ENCODE results near the gene BRINP3.

BRINP3 gene

DNA sequence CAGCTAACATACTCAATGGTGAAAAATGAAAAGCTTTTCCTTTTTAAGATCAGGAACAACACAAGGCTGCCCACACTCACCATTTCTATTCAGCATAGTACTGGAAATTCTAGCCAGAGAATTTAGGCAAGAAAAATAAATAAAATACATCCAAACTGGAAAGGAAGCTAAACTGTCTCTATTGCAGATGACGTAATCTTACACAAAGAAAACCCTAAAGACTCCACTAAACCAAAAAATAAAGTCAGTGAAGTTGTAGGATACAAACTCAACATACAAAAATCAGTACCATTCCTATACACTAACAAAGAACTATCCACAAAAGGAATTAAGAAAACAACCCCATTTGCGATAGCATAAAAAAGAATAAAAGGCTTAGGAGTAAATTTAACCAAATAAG is 181.2 kb downstream of the BRINP3 start:
- TF ChIP-seq CTCF (IDR thresholded peaks at IDR 0.05; ENCODE audit: extremely low read depth, insufficient read depth, missing control alignments): no peak
- in situ Hi-C loops (cut with MboI; ENCODE audit: low pct_unique_long_range_greater_than_20kb, low sequenced_read_pairs, unreplicated experiment): no loop called here

DNA sequence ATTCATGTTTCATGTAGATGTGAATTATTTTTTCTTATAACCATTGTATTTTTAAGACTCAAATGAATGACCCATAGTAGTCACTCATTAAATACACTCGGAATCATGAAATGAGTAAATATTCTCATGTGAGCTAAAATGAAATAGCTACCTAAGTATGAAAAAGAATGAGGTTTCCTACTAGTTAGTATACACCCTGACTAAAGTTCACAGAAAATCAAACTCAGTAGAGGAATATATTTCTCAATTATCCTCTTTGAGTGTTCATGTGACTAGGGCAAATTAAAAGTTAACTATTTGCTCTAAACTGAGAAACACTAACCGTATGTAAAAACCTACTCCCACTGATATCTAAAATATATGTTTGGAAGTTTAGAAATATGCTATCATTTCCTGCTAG is 187.8 kb downstream of the BRINP3 start:
- no peak for TF ChIP-seq CTCF (IDR thresholded peaks at IDR 0.05; ENCODE audit: extremely low read depth, insufficient read depth, missing control alignments)
- no peak for DNase-seq (ENCODE audit: low spot score)
- in situ Hi-C loops (cut with MboI; ENCODE audit: low pct_unique_long_range_greater_than_20kb, low sequenced_read_pairs, unreplicated experiment): no loop called here

More for the DNA sequence above, 181.2 kb downstream of the BRINP3 start:
- DNase-seq (ENCODE audit: low spot score): no peak

DNA sequence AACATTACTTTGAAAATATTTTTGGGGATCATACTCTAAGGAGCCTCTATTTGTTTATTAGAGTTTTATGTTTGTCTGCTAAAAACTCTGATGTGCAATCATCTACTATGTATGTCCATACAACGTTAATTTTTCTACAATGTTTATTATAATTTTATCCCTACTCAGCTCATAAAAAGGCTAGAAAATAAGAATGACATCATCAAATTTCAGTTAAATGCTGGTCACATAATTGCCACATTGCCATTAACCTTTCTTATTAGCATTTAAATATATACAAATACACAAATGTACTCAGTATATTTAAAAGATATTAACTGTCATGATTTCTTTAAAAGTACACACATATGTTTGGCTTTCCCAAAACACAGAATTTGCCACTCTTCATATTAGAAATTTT is 191.6 kb downstream of the BRINP3 start:
- no peak for TF ChIP-seq CTCF (IDR thresholded peaks at IDR 0.05; ENCODE audit: extremely low read depth, insufficient read depth, missing control alignments)
- in situ Hi-C loops (cut with MboI; ENCODE audit: low pct_unique_long_range_greater_than_20kb, low sequenced_read_pairs, unreplicated experiment): no loop called here
- no peak for DNase-seq (ENCODE audit: low spot score)

GRCh38 chr1:190277107-190277506 is 200.6 kb downstream of the BRINP3 start:
- TF ChIP-seq CTCF (IDR thresholded peaks at IDR 0.05; ENCODE audit: extremely low read depth, insufficient read depth, missing control alignments): no peak
- no peak for DNase-seq (ENCODE audit: low spot score)
- in situ Hi-C loops (cut with MboI; ENCODE audit: low pct_unique_long_range_greater_than_20kb, low sequenced_read_pairs, unreplicated experiment): no loop called here

DNA sequence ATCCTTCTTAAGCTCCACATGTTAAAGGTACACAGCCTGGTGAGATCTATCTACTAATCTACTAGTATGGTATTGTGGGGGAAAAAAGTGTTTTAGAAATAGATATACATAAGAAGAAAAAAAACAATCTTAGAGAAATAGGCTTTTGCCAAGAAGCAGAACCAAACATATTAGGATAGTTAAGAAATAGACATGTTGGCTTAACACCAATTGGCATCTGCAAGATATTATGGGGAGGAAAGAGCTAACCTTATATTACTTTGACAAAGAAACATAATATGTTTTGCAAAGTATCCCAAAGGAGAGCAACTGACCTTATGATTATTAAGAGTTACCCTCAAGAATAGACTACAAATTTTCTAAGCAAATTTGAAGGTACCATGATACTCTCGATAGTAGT is 202.9 kb downstream of the BRINP3 start:
- no peak for TF ChIP-seq CTCF (IDR thresholded peaks at IDR 0.05; ENCODE audit: extremely low read depth, insufficient read depth, missing control alignments)
- in situ Hi-C loops (cut with MboI; ENCODE audit: low pct_unique_long_range_greater_than_20kb, low sequenced_read_pairs, unreplicated experiment): no loop called here
- no peak for DNase-seq (ENCODE audit: low spot score)

DNA sequence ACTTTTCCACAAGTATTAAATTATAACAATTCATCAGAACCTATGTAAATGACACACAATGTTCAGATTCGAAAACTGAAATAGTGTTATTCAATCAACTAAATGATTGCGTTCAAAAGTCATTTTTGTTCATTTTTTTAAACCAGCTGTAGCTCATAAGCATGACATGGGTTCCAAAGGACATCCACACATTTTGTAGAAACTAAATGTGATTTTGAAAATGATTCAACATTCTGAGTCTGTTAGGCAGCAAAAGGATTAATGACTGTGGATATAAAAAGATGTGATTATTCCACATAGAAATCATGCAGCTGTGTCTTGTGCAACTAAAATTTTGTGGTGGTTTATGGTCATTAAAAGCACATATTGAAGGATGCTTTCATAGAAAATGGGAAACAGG is 204.5 kb downstream of the BRINP3 start:
- no peak for DNase-seq (ENCODE audit: low spot score)
- in situ Hi-C loops (cut with MboI; ENCODE audit: low pct_unique_long_range_greater_than_20kb, low sequenced_read_pairs, unreplicated experiment): no loop called here
- TF ChIP-seq CTCF (IDR thresholded peaks at IDR 0.05; ENCODE audit: extremely low read depth, insufficient read depth, missing control alignments): no peak

- TF ChIP-seq CTCF (IDR thresholded peaks at IDR 0.05; ENCODE audit: extremely low read depth, insufficient read depth, missing control alignments): no peak
- in situ Hi-C loops (cut with MboI; ENCODE audit: low pct_unique_long_range_greater_than_20kb, low sequenced_read_pairs, unreplicated experiment): no loop called here
- no peak for DNase-seq (ENCODE audit: low spot score)
Observed at GRCh38 chr1:190262538-190262937, 215.1 kb downstream of the BRINP3 start.
